K562 (cell line): ENCODE data around the gene SLC43A2. TPM values are rescaled to one million over a fixed set of nuclear protein-coding genes. Genes with fewer than 3 reads are reported as not detected.

Experiments used
- DDX20 ChIP-seq: fragments of 450-650 bp; IDR thresholded peaks from 2 replicates; pipeline ENCODE4 v1.6.1; 2016; ENCODE audit warnings: missing genetic modification characterization, low read depth, mild to moderate bottlenecking, missing compliant biosample characterization, moderate library complexity
- HDAC2 ChIP-seq: fragments of 450-650 bp; IDR thresholded peaks from 2 replicates; pipeline ENCODE4 v1.6.1; 2016; ENCODE audit warnings: mild to moderate bottlenecking
- JUND ChIP-seq, 2 experiments: IDR thresholded peaks; 2 replicates in 1 of 2; 3 replicates in 1 of 2; pipeline ENCODE4 v1.6.1; 2011; ENCODE audit warnings: borderline replicate concordance in 2 of 2, low read depth in 2 of 2, low read length in 2 of 2, improper control_type of control experiment in 1 of 2, missing biosample characterization in 1 of 2, missing genetic modification characterization in 1 of 2, missing genetic modification reagents in 1 of 2
- MTA1 ChIP-seq: fragments of 450-650 bp; IDR thresholded peaks from 2 replicates; pipeline ENCODE4 v1.6.1; 2017; ENCODE audit warnings: borderline replicate concordance
- PTBP1 ChIP-seq: fragments of 200-400 bp; formaldehyde crosslinking; IDR thresholded peaks from 2 replicates; pipeline ENCODE4 v1.6.1; 2017; ENCODE audit warnings: low read depth, low read length
- RB1 ChIP-seq: fragments of 450-650 bp; IDR thresholded peaks from 2 replicates; pipeline ENCODE4 v1.6.1; 2017; ENCODE audit warnings: low read depth, mild to moderate bottlenecking
- SMARCC2 ChIP-seq: fragments of 450-650 bp; IDR thresholded peaks from 2 replicates; pipeline ENCODE4 v1.6.1; 2017; ENCODE audit warnings: antibody characterized with exemption, moderate library complexity, mild to moderate bottlenecking, low read depth
- STAG1 ChIP-seq: sonication (generic); formaldehyde crosslinking; IDR thresholded peaks from 2 replicates; pipeline ENCODE4 v1.5.0; 2020; ENCODE audit warnings: missing genetic modification reagents, borderline replicate concordance
- ZNF324 ChIP-seq: fragments of 250-450 bp; sonication (Bioruptor Pico); IDR thresholded peaks from 2 replicates; pipeline ENCODE4 v1.4.0; 2020; ENCODE audit warnings: mild to moderate bottlenecking
- ZNF785 ChIP-seq: fragments of 250-450 bp; sonication (Bioruptor Pico); IDR thresholded peaks from 2 replicates; pipeline ENCODE4 v1.4.0; 2020; ENCODE audit warnings: mild to moderate bottlenecking
- polyA plus RNA-seq, 8 experiments: library from polyadenylated mRNA; depleted of rRNA in 4 of 8; stranded (reverse) in 5 of 8; unstranded in 3 of 8; fragments of >200 nt; fragmentation: Nextera tagmentation in 2 of 8; fragmentation: Illumina TruSeq in 1 of 8; extraction: Ambion mirVana in 2 of 8; extraction: Trizol in 1 of 8; gene quantifications; 2 replicates each; pipeline versions ENCODE4 v1.2.1 to v1.2.3, GENCODE V29; 2011 to 2014; ENCODE audit warnings: inconsistent platforms in 1 of 8, missing spikeins in 1 of 8
- total RNA-seq, 7 experiments: library from RNA; depleted of rRNA in 6 of 7; stranded (reverse); fragments of >200 nt in 6 of 7; fragmentation: Illumina TruSeq in 2 of 7; extraction: Trizol in 2 of 7; gene quantifications; 2 replicates each; pipeline versions ENCODE4 v1.2.1 to v1.2.3, GENCODE V29; 2011 to 2021; ENCODE audit warnings: low replicate concordance in 1 of 7
- TF ChIP-seq, protein P1 (sequence below): fragments of 200-400 bp; formaldehyde crosslinking; IDR thresholded peaks from 2 replicates; pipeline ENCODE4 v1.6.1; 2017; ENCODE audit warnings: mild to moderate bottlenecking, low read depth, low read length, moderate library complexity
- TF ChIP-seq, protein P2 (sequence below): sonication (generic); formaldehyde crosslinking; IDR thresholded peaks from 2 replicates; pipeline ENCODE4 v1.8.1; 2023; ENCODE audit warnings: mild to moderate bottlenecking, missing genetic modification reagents

SLC43A2 gene
- total and polyA plus RNA-seq, 9 of the 15 experiments (the other 6 are each of a cell fraction or from before 2014, with no cell fraction given), result 0.03 to 10.2 (median 3.6) TPM

DNA sequence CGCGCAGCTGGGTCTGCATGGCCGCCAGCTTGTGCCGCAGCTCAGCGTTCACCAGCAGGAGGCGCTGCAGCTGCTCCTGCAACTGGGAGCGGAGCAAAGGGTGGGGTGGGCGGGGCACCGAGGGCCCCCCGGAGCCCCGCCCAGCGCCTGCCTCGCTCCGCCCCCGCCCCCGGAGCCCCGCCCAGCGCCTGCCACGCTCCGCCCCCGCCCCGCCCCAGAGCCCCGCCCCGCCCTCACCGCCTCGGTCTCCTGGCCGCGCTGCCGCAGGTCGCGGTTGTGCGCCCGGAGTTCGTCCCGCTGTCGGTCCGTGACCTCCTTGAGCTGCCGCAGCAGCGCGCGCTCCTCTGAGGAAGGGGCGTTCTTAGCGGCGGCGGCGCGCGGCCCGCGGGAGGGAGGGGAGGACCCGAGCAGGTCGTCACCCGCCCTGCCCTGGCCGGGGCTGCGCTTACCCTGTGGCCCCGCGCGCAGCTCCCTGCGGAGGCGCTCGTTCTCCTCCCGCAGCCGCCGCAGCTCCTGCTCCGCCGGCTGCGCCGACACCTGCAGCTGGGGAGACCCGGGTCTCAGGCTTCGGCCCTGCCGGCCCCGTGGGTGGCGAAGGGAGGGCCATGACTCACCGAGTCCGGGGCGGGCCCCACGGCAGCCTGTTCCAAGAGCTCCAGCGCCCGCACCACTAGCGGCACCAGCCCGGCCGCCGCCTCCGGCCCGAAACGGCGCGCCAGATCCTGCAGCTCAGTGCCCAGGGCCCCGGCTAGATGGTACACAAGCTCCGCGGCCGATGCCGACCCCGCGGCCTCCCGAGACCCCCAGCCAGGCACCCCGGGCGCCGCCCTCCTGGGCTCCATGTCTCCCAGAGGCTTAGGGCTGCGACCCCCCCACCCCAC, 20.6 kb upstream of the SLC43A2 start (continued):
- TF ChIP-seq HDAC2, result no peak
- TF ChIP-seq DDX20 (tag), result no peak
- TF ChIP-seq ZNF785, result no peak
- no peak for TF ChIP-seq PTBP1
- no peak for TF ChIP-seq MTA1
- TF ChIP-seq, protein P1, sequence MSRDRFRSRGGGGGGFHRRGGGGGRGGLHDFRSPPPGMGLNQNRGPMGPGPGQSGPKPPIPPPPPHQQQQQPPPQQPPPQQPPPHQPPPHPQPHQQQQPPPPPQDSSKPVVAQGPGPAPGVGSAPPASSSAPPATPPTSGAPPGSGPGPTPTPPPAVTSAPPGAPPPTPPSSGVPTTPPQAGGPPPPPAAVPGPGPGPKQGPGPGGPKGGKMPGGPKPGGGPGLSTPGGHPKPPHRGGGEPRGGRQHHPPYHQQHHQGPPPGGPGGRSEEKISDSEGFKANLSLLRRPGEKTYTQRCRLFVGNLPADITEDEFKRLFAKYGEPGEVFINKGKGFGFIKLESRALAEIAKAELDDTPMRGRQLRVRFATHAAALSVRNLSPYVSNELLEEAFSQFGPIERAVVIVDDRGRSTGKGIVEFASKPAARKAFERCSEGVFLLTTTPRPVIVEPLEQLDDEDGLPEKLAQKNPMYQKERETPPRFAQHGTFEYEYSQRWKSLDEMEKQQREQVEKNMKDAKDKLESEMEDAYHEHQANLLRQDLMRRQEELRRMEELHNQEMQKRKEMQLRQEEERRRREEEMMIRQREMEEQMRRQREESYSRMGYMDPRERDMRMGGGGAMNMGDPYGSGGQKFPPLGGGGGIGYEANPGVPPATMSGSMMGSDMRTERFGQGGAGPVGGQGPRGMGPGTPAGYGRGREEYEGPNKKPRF, result no peak
- TF ChIP-seq ZNF324, result no peak
- TF ChIP-seq, protein P2, sequence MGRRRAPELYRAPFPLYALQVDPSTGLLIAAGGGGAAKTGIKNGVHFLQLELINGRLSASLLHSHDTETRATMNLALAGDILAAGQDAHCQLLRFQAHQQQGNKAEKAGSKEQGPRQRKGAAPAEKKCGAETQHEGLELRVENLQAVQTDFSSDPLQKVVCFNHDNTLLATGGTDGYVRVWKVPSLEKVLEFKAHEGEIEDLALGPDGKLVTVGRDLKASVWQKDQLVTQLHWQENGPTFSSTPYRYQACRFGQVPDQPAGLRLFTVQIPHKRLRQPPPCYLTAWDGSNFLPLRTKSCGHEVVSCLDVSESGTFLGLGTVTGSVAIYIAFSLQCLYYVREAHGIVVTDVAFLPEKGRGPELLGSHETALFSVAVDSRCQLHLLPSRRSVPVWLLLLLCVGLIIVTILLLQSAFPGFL, result no peak
- peak; percentile 30; the same call in 1 of the 2 replicates for TF ChIP-seq STAG1 (CRISPR knock-in tag)
- no peak for TF ChIP-seq SMARCC2
- peak; percentile 67; the same call in 1 of the 2 replicates for TF ChIP-seq RB1
- no peak for TF ChIP-seq JUND (IDR thresholded peaks at IDR 0.05; ENCODE audit: borderline replicate concordance, low read depth, low read length)
- TF ChIP-seq JUND (tag; IDR thresholded peaks at IDR 0.05; ENCODE audit: borderline replicate concordance, low read depth, low read length), result no peak
